Kidney glomerular epithelial cell (primary cell): ENCODE results near the gene DLGAP3.
"Not testable (repeated sequence)": the region's sequence is repeated elsewhere in the genome, so short reads cannot be mapped to it uniquely, and the experiment has no call there.

Experiments
- DNase-seq: peaks from one replicate; lab custom pipeline; 2025; lab: John Stamatoyannopoulos, UW

Gene DLGAP3

DNA sequence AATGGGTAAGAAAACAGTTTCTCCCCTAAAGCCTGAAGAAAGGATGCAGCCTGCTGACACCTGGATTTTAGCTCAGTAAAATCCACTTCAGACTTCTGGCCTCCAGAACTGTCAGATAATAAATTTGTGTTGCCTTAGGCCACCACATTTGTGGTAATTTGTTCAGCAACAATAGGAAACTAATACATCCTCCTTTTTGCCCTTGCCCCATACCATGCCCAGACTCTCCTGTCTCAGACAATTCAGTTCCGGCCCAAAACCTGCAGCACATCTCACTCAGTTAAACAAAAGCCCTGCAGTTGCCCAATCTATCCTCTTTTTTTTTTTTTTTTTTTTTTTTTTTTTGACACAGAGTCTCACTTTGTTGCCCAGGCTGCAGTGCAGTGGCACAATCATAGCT is 95.7 kb downstream of the DLGAP3 start:
- no peak for DNase-seq

DNA sequence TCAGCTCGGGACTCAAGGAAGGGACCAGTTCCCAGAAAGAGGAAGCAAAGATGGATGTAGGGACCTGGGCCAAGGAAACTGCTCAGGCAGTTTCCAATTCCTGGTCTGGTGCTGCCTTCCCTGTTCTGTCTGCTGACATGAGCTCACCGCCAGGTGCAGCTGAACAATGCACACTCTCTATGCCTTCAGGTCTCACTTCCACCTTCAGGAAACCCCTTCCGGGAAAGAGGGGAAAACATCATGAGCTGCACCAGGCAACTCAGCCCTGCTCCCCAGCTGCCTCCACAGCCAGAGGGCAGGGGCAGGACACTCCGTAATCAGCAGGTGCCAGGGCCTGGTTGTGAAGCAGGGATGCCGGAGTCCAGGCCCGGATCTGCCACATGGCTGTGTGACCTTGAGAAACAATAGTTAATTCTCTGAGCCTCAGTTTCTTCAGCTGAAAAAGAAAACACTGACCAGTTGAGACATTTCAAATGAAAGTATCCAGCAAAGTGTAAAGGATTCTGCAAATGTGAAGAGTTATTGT is 97.7 kb downstream of the DLGAP3 start:
- DNase-seq = no peak

DNA sequence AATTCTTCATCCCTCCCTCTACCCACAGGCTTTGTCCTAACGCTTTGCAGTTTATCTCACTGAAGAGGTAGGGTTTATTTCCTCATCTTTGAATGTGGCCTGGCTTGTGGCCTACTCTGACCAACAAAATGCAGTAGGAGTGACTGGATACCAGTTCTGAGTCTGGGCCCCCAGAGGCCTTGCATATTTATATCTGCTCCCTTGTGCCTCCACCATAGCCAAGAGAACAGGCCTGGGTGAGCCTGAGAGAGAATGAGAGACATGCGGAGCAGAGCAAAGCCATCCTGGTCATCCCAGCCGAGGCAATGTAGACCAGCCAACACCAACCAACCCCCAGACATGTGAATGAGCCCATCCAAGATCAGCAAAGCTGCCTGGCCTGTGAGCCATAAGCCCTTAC is 100.2 kb downstream of the DLGAP3 start:
- no peak for DNase-seq

- DNase-seq = no peak
These were observed 100.8 kb downstream of the DLGAP3 start for GRCh38 chr1:34828611-34829010.

DNA sequence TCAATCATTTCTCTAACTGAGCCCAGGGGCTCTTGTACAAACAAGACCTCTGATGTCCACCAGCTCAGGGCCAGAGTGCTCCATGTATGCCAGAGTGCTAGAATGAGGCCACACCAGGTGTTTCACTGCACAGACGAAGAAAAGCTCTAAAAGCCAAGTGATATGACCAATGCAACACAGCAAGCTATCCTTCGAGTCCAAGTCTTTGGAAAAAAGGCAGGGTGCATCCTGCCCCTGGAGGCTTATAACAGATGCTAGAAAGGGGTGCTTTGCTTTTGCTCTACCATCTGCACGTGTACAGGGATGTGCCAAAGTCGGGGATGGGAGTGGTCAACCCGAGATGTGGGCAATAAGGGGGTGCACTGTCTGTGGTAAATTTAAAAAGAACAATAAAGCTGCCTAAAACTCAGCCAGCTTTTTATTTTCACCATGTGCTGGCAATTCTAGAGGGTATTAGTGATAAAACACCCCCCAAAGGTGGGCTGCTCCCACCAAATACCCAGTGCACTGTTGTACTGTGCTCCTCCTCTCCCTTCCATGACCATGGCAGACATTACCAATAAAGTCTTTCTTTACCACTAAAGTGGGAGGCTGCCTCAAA is 102.0 kb downstream of the DLGAP3 start:
- DNase-seq = no peak

GRCh38 chr1:34825455-34826091 is 103.9 kb downstream of the DLGAP3 start:
- no peak for DNase-seq

DNA sequence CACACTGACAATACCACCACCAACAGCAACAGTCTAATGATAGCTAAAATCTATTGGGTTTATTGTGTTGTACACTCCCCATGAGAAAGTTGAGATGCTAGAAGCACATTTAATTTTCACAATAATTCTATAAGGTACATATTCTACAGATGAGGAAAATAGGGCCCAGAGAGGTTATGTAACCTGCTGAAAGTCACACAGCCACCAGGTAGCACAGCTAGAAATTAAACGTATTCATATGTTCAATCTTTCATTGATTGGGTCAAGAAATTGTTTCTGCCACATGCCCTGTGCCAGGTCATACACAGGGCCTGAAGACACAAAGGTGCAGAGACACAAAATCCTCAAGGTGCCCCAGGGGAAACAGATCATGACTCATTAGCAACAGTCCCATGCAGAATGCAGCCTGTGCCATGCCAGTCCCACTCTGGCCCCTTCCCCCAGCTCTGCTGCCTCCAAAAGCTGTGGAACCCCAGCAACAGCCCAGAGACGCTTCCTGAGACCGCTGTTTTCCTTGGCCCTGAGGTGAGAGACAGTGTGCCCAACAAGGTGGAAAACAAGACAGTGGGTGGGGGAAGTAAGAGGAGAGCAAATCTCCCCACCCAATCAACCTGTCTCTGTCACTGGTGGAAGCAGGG is 104.5 kb downstream of the DLGAP3 start:
- no peak for DNase-seq

DNA sequence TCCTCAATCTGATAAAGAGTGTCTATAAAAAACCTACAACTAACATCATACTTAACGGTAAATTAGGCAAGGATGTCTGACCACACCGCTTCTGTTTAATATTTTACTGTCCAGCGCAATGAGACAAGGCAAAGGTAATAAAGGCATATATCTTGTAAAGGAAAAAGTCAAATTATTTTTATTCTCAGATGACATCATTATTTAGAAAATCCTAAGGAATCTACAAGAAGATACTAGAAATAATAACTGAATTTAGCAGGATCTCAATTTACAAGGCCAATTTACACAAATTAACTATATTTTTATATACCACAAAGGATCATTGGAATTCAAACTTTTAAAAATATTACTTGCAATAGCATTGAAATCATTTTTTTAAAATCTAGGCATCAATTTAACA is 107.2 kb downstream of the DLGAP3 start:
- DNase-seq = no peak

- not testable (repeated sequence) for DNase-seq
These were observed 110.6 kb downstream of the DLGAP3 start for GRCh38 chr1:34818862-34819261.

DNA sequence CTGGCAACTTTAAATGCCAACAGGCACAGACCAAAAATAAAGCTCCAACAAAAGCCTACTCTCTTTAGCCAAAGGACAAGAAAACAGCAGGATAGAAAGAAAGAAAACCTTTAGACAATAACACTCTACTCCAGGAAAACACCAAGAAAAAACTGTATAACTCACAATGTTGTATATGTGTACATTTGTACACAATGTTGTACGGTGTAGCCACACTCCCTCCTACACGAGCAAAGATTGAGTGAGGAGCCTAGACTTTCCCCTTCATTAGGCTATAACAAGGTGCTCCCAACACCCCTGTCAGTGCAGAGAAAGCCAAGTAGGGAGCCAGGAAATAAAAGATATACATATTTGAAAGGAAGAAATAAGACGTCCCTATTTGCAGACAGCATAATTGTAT is 112.7 kb downstream of the DLGAP3 start:
- DNase-seq = no peak

DNA sequence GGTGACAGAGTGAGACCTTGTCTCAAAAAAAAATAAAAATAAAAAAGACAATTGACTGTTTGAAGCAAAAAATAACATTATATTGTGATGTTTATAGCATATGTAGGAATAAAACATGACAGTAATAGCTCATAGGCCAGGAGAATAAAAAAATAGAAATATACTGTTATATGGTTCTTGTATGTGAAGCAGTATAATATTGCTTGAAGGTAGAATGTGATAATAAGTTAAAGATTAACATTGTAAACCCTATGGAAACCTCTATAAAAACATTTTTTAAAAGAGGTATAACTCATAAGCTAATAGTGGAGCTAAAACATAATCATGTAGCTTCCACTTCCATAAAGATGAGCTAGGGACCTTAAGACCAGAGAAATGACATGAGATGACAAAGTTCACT is 113.1 kb downstream of the DLGAP3 start:
- no peak for DNase-seq
